ENCODE measurements around the gene USP13. TPM values are rescaled to one million over a fixed set of nuclear protein-coding genes. Genes with fewer than 3 reads are reported as not detected.

USP13 gene
- total RNA-seq, 5 donors from 2014 or later (not counting 1 experiment from before 2014, with no cell fraction given): 6.2 to 7.9 (median 7.0) TPM

DNA sequence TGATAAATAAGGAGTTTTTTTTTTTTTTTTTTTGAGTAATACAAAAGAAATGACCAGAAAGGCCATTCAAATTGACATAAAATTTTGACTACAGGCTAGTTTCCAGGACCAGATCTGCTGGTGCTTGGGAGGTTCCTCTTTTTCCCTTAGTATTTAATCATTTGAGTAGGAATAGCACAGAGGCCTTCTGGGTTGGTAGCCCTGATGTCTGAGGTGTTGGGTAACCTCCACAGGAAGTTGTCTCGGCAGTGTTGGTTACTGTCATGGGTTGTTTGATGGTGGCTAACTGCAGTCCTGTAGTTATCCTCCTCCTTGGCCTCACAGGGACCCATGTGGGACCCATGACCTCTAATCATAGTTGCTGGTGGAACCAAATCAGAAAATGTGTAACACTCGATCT, 91.1 kb downstream of the USP13 start:
- H3K27ac Mint-ChIP-seq: no peak overlapping the region
- H3K36me3 ChIP-seq (ENCODE audit: control insufficient read depth in 2 of 2, extremely low read depth in 1 of 2, insufficient read depth in 1 of 2, low read length in 1 of 2): peaks cover 0 to 21% of the 10 kb centered on the region in 2 donors

DNA sequence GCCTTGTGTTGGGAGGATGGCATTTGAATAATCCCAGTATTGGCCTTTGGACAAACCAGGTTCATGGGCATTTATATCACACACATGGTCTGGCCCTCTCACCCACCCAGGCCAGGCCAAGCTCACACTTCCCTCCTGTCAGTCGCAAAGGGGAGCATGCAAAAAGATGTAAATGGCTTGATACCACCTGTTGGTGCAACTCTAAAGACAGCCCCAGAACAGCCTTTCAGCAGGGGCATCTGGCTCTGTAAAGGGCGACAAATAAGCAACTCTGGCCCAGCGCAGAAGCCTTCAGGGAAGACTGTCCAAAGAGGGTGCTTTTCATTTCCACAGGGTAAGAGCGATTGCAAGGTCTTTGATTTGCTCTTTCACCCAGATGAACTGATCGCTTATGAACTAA, 91.8 kb downstream of the USP13 start:
- Histone ChIP-seq H3K27ac (ENCODE audit: low read length) (no peak overlapping the region), H3K4me1 (ENCODE audit: control insufficient read depth in 1 of 2, extremely low read depth in 1 of 2, insufficient read depth in 2 of 2, low read length in 2 of 2) (no peaks in the 10 kb centered on the region), H3K4me3 (ENCODE audit: control insufficient read depth in 1 of 2, extremely low read depth in 1 of 2, low read length in 1 of 2) (no peak overlapping the region), H3K36me3 (ENCODE audit: control insufficient read depth in 2 of 2, extremely low read depth in 1 of 2, insufficient read depth in 1 of 2, low read length in 1 of 2) (peaks cover 0 to 21% of the 10 kb centered on the region in 2 donors), H3K9me3 (no peaks in the 10 kb centered on the region), H3K27me3 (replicated peaks in 1 of 2; ENCODE audit: control insufficient read depth in 2 of 2, extremely low read depth in 1 of 2, insufficient read depth in 2 of 2, low read length in 1 of 2) (no peaks in the 10 kb centered on the region)
- 97% methylated on average over 5 of the region's 5 CpGs for WGBS (ENCODE audit: insufficient coverage)
- POLR2A ChIA-PET: no interaction called here
- H3K4me3 Mint-ChIP-seq: no peak overlapping the region
- H3K27me3 Mint-ChIP-seq: no peaks in the 10 kb centered on the region
- H3K9me3 Mint-ChIP-seq: no peaks in the 10 kb centered on the region
- CTCF ChIA-PET: interaction anchor here in 1 of 2 donors (1.0 kb wide), 1 partner anchor 95 kb away, joined by 4 read pairs; no protein-coding TSS in a partner anchor
- no peak for ATAC-seq (replicated peaks in 1 of 4)
- no peaks in the 10 kb centered on the region for H3K4me1 Mint-ChIP-seq
- DNase-seq: no peak
- H3K27ac Mint-ChIP-seq: no peak overlapping the region
- H3K36me3 Mint-ChIP-seq: peaks cover 55% of the 10 kb centered on the region

More for the DNA sequence above, 91.1 kb downstream of the USP13 start:
- no peaks in the 10 kb centered on the region for H3K27me3 ChIP-seq (replicated peaks in 1 of 2; ENCODE audit: control insufficient read depth in 2 of 2, extremely low read depth in 1 of 2, insufficient read depth in 2 of 2, low read length in 1 of 2)
- no peak overlapping the region for H3K4me3 Mint-ChIP-seq
- no peaks in the 10 kb centered on the region for H3K9me3 Mint-ChIP-seq
- no peaks in the 10 kb centered on the region for H3K9me3 ChIP-seq
- H3K4me3 ChIP-seq (ENCODE audit: control insufficient read depth in 1 of 2, extremely low read depth in 1 of 2, low read length in 1 of 2): no peak overlapping the region
- H3K27ac ChIP-seq (ENCODE audit: low read length): no peak overlapping the region
- no peak for ATAC-seq (replicated peaks in 1 of 4)
- H3K36me3 Mint-ChIP-seq: peaks cover 52% of the 10 kb centered on the region
- 29% methylated on average over 1 of the region's 2 CpGs for WGBS (ENCODE audit: insufficient coverage)
- CTCF ChIA-PET: interaction anchor here in 1 of 2 donors (1.0 kb wide), 1 partner anchor 94 kb away, joined by 4 read pairs; no protein-coding TSS in a partner anchor
- no peaks in the 10 kb centered on the region for H3K4me1 Mint-ChIP-seq
- H3K4me1 ChIP-seq (ENCODE audit: control insufficient read depth in 1 of 2, extremely low read depth in 1 of 2, insufficient read depth in 2 of 2, low read length in 2 of 2): no peaks in the 10 kb centered on the region
- DNase-seq: no peak
- POLR2A ChIA-PET: no interaction called here
- no peaks in the 10 kb centered on the region for H3K27me3 Mint-ChIP-seq

DNA sequence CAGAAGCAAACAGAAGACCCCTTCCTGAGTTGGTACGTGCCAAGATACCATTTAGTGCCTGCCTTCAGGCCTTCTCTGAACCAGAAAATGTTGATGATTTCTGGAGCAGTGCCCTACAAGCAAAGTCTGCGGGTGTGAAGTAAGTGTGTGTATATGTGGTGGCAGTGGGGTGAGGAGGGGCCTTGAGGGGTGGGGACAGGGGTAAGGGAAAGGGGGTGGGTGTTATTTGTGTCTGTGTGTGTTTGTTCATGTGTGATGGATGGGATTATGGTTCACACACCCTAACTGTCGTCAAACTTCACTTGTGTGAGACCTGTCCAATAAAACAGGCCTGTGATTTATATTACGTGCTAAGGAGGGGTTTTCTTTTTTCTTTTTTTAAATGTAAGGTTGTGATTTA, 92.2 kb downstream of the USP13 start:
- WGBS (ENCODE audit: insufficient coverage): 100% methylated on average over 1 of the region's 4 CpGs
- H3K9me3 ChIP-seq: no peaks in the 10 kb centered on the region
- H3K4me1 ChIP-seq (ENCODE audit: control insufficient read depth in 1 of 2, extremely low read depth in 1 of 2, insufficient read depth in 2 of 2, low read length in 2 of 2): no peaks in the 10 kb centered on the region
- Mint-ChIP-seq H3K36me3 (peaks cover 53% of the 10 kb centered on the region), H3K9me3 (no peaks in the 10 kb centered on the region), H3K4me1 (no peaks in the 10 kb centered on the region), H3K27ac (no peak overlapping the region), H3K4me3 (no peak overlapping the region), H3K27me3 (no peaks in the 10 kb centered on the region)
- no peaks in the 10 kb centered on the region for H3K27me3 ChIP-seq (replicated peaks in 1 of 2; ENCODE audit: control insufficient read depth in 2 of 2, extremely low read depth in 1 of 2, insufficient read depth in 2 of 2, low read length in 1 of 2)
- H3K36me3 ChIP-seq (ENCODE audit: control insufficient read depth in 2 of 2, extremely low read depth in 1 of 2, insufficient read depth in 1 of 2, low read length in 1 of 2): peaks cover 0 to 21% of the 10 kb centered on the region in 2 donors
- DNase-seq (no peak), ATAC-seq (replicated peaks in 1 of 4) (no peak)
- ChIA-PET POLR2A (no interaction called here), CTCF (no interaction called here)
- H3K27ac ChIP-seq (ENCODE audit: low read length): no peak overlapping the region
- no peak overlapping the region for H3K4me3 ChIP-seq (ENCODE audit: control insufficient read depth in 1 of 2, extremely low read depth in 1 of 2, low read length in 1 of 2)

DNA sequence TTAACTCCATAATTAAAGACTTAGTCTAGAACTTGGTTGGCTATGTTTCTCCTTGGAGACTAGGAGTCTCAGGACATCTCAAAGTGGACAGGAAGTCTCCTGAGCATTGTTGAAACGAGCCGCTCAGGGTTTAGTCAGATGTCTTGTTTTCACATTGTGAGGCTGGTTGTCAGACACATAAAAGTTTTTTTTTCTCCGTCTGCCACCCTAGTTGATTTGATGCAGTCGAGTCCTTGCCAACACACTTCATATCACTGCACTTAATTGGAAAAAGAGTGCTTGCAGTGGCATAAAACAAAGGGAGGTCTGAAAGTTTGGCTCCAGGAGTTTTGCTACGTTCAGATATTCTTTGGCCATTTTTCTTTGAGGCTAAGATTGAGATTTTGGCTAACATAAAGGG, 92.9 kb downstream of the USP13 start:
- no peaks in the 10 kb centered on the region for H3K9me3 Mint-ChIP-seq
- no peak overlapping the region for H3K4me3 Mint-ChIP-seq
- DNase-seq (no peak), ATAC-seq (replicated peaks in 1 of 4) (no peak)
- ChIA-PET CTCF (no interaction called here), POLR2A (no interaction called here)
- no peak overlapping the region for H3K27ac ChIP-seq (ENCODE audit: low read length)
- WGBS (ENCODE audit: insufficient coverage): no CpG with 5 or more reads among the region's 5 CpGs
- no peaks in the 10 kb centered on the region for H3K27me3 ChIP-seq (replicated peaks in 1 of 2; ENCODE audit: control insufficient read depth in 2 of 2, extremely low read depth in 1 of 2, insufficient read depth in 2 of 2, low read length in 1 of 2)
- H3K27me3 Mint-ChIP-seq: no peaks in the 10 kb centered on the region
- H3K4me1 Mint-ChIP-seq: no peaks in the 10 kb centered on the region
- H3K36me3 ChIP-seq (ENCODE audit: control insufficient read depth in 2 of 2, extremely low read depth in 1 of 2, insufficient read depth in 1 of 2, low read length in 1 of 2): peaks cover 0 to 21% of the 10 kb centered on the region in 2 donors
- no peaks in the 10 kb centered on the region for H3K4me1 ChIP-seq (ENCODE audit: control insufficient read depth in 1 of 2, extremely low read depth in 1 of 2, insufficient read depth in 2 of 2, low read length in 2 of 2)
- H3K27ac Mint-ChIP-seq: no peak overlapping the region
- H3K9me3 ChIP-seq: no peaks in the 10 kb centered on the region
- H3K36me3 Mint-ChIP-seq: peaks cover 49% of the 10 kb centered on the region
- no peak overlapping the region for H3K4me3 ChIP-seq (ENCODE audit: control insufficient read depth in 1 of 2, extremely low read depth in 1 of 2, low read length in 1 of 2)

DNA sequence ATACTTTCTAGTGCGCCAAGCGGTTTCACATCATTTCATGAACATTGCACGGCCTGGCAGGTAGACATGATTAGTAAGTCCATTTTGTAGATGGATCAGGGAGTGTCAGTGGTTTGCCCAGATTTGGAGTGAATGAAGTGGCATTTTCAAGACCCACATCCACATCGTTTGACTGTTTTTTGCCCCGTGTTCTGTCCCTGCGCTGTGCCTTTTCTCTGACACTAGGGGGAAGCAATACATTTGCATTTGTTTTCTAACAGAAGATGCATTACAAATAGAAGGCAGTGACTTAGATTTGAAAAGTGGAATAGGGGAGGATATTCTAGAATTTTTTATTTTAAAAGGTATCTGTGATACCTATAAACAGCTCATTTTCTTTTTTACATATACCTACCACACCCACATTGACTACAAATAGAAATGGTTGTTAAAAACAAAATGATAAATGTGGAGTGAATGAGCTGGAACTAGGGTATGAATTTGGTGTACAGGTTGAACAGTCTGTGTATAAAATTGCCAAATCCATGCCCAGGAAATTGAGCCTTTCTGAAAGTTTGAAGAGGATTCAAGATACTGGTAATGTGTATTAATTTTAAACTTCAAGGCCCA, 98.0 kb downstream of the USP13 start:
- Mint-ChIP-seq H3K27me3 (no peaks in the 10 kb centered on the region), H3K36me3 (peaks cover 27% of the 10 kb centered on the region), H3K27ac (no peak overlapping the region), H3K4me3 (no peak overlapping the region), H3K4me1 (no peaks in the 10 kb centered on the region), H3K9me3 (no peaks in the 10 kb centered on the region)
- Histone ChIP-seq H3K27me3 (replicated peaks in 1 of 2; ENCODE audit: control insufficient read depth in 2 of 2, extremely low read depth in 1 of 2, insufficient read depth in 2 of 2, low read length in 1 of 2) (no peaks in the 10 kb centered on the region), H3K4me1 (ENCODE audit: control insufficient read depth in 1 of 2, extremely low read depth in 1 of 2, insufficient read depth in 2 of 2, low read length in 2 of 2) (no peaks in the 10 kb centered on the region), H3K36me3 (ENCODE audit: control insufficient read depth in 2 of 2, extremely low read depth in 1 of 2, insufficient read depth in 1 of 2, low read length in 1 of 2) (peaks cover 0 to 8% of the 10 kb centered on the region in 2 donors), H3K27ac (ENCODE audit: low read length) (no peak overlapping the region), H3K9me3 (no peaks in the 10 kb centered on the region), H3K4me3 (ENCODE audit: control insufficient read depth in 1 of 2, extremely low read depth in 1 of 2, low read length in 1 of 2) (no peak overlapping the region)
- POLR2A ChIA-PET: no interaction called here
- DNase-seq: peak in 1 of 35 experiments; percentile 3
- WGBS (ENCODE audit: insufficient coverage): 88% methylated on average over 1 of the region's 6 CpGs
- no peak for ATAC-seq (replicated peaks in 1 of 4)
- CTCF ChIA-PET: interaction anchor here in 1 of 2 donors (0.6 kb wide), 2 partner anchors 930 to 1149 kb away, joined by 4 to 12 read pairs; no protein-coding TSS in a partner anchor

DNA sequence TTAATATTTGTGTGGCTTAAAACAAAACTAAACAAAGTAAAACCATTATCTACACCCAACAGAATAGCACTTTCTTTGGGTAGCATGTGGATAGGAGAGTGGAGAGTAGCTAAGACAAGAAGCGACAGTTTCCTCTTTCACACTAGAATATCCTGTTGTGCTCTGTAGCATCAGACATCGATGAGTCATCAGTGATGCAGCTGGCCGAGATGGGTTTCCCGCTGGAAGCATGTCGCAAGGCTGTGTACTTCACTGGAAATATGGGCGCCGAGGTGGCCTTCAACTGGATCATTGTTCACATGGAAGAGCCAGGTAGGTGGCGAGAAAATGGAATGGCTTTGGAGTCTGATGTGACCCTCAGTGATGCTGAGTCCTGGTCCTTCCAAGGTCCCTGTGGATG, 108.1 kb downstream of the USP13 start:
- H3K36me3 Mint-ChIP-seq: peaks cover 65% of the 10 kb centered on the region
- WGBS (ENCODE audit: insufficient coverage): 91% methylated on average over 7 of the region's 8 CpGs
- H3K36me3 ChIP-seq (ENCODE audit: control insufficient read depth in 2 of 2, extremely low read depth in 1 of 2, insufficient read depth in 1 of 2, low read length in 1 of 2): peaks cover 4 to 11% of the 10 kb centered on the region in 2 donors

More for the DNA sequence above, 108.1 kb downstream of the USP13 start:
- no peak for ATAC-seq (replicated peaks in 1 of 4)
- no peak overlapping the region for H3K4me3 ChIP-seq (ENCODE audit: control insufficient read depth in 1 of 2, extremely low read depth in 1 of 2, low read length in 1 of 2)
- Mint-ChIP-seq H3K4me3 (no peak overlapping the region), H3K27ac (no peak overlapping the region), H3K27me3 (no peaks in the 10 kb centered on the region), H3K4me1 (no peaks in the 10 kb centered on the region), H3K9me3 (no peaks in the 10 kb centered on the region)
- ChIA-PET CTCF (interaction anchor here in 1 of 2 donors (0.7 kb wide), 1 partner anchor 944 kb away, joined by 3 read pairs; no protein-coding TSS in a partner anchor), POLR2A (no interaction called here)
- no peak overlapping the region for H3K27ac ChIP-seq (ENCODE audit: low read length)
- no peak for DNase-seq
- H3K27me3 ChIP-seq (replicated peaks in 1 of 2; ENCODE audit: control insufficient read depth in 2 of 2, extremely low read depth in 1 of 2, insufficient read depth in 2 of 2, low read length in 1 of 2): no peaks in the 10 kb centered on the region
- no peaks in the 10 kb centered on the region for H3K9me3 ChIP-seq
- no peaks in the 10 kb centered on the region for H3K4me1 ChIP-seq (ENCODE audit: control insufficient read depth in 1 of 2, extremely low read depth in 1 of 2, insufficient read depth in 2 of 2, low read length in 2 of 2)
